Thymus (tissue), 11 donors: Measurements from ENCODE around the gene CRY2. TPM values are rescaled to one million over a fixed set of nuclear protein-coding genes. Genes with fewer than 3 reads are reported as not detected.
"Not testable (repeated sequence)": the region's sequence is repeated elsewhere in the genome, so short reads cannot be mapped to it uniquely, and the experiment has no call there.

Experiments used
- DNase-seq, 9 donors: peaks; one replicate each; pipeline ENCODE4 v3.0.0-alpha.2; 2013; ENCODE audit warnings: low spot score in 9 of 9, low read depth in 6 of 9, missing footprints in 1 of 9
- H3K27ac ChIP-seq, 2 donors: one replicate each; pipeline ENCODE4 v1.5.1; 2013; ENCODE audit warnings: control low read depth in 1 of 2, low read depth in 1 of 2, low read length in 1 of 2, mild to moderate bottlenecking in 1 of 2, moderate library complexity in 1 of 2
- H3K27me3 ChIP-seq, 2 donors: one replicate each; pipeline ENCODE4 v1.5.1; 2013; ENCODE audit warnings: low read length in 1 of 2; ENCODE audit not compliant: control insufficient read depth in 2 of 2, insufficient read depth in 1 of 2
- H3K36me3 ChIP-seq, 2 donors: one replicate each; pipeline ENCODE4 v1.5.1; 2013; ENCODE audit warnings: low read length in 1 of 2, mild to moderate bottlenecking in 1 of 2, moderate library complexity in 1 of 2; ENCODE audit not compliant: control insufficient read depth in 2 of 2, insufficient read depth in 2 of 2
- H3K4me1 ChIP-seq, 2 donors: one replicate each; pipeline ENCODE4 v1.5.1; 2013; ENCODE audit warnings: low read length in 2 of 2; ENCODE audit not compliant: control insufficient read depth in 2 of 2, insufficient read depth in 2 of 2
- H3K4me3 ChIP-seq, 2 donors: one replicate each; pipeline ENCODE4 v1.5.1; 2013; ENCODE audit warnings: low read length in 2 of 2, control low read depth in 1 of 2, mild to moderate bottlenecking in 1 of 2
- H3K9me3 ChIP-seq, 2 donors: one replicate each; pipeline ENCODE4 v1.5.1; 2013; ENCODE audit warnings: low read length in 1 of 2, mild to moderate bottlenecking in 1 of 2; ENCODE audit not compliant: control insufficient read depth in 2 of 2, insufficient read depth in 1 of 2
- WGBS: extraction: QIAGEN DNeasy Blood & Tissue Kit; methylation state at CpG from one replicate; pipeline ENCODE4 v1.1.7; 2013; 5-methylcytosine and 5-hydroxymethylcytosine counted together
- polyA plus RNA-seq: library from polyadenylated mRNA; stranded (reverse); fragments of 200-250 nt; gene quantifications from one replicate; pipeline ENCODE4 v1.2.3, GENCODE V29; 2013
- total RNA-seq: library from RNA; stranded (reverse); fragments of 120-200 nt; gene quantifications from one replicate; pipeline ENCODE4 v1.2.4, GENCODE V29; 2013
- donor health status: healthy.

The CRY2 gene
- total and polyA plus RNA-seq, 2 donors = 9.9 to 12.3 TPM

DNA sequence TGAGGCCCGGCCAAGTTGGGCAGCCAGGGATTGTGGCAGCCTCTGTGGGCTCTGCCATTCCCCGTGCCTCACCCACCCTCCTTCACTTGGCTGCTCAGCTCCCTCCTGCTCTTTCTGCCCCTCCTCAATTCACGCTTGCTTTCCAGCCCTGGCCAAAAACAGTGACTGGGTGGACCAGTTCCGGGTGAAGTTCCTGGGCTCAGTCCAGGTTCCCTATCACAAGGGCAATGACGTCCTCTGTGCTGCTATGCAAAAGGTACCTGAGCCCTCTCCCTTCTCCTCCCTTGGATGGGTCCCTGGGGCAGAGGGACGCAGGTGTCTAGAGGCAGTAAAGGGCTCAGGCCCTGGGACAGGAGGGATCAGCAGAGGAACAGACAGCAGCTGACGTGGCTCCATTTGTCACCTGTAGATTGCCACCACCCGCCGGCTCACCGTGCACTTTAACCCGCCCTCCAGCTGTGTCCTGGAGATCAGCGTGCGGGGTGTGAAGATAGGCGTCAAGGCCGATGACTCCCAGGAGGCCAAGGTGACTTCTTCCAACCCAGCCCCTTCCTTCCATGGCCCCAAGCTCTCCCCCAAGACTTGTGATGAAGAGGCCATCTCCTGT, 57.1 kb downstream of the CRY2 start:
- no peak for DNase-seq
- H3K27me3 ChIP-seq = peaks cover 24 to 36% of the 10 kb centered on the region in 2 donors
- H3K36me3 ChIP-seq = peaks cover 1 to 9% of the 10 kb centered on the region in 2 donors
- no peak overlapping the region for H3K27ac ChIP-seq
- H3K4me1 ChIP-seq = peaks cover 2 to 5% of the 10 kb centered on the region in 2 donors
- H3K4me3 ChIP-seq = no peak overlapping the region
- WGBS = 92% methylated on average over 15 of the region's 15 CpGs
- no peaks in the 10 kb centered on the region for H3K9me3 ChIP-seq

DNA sequence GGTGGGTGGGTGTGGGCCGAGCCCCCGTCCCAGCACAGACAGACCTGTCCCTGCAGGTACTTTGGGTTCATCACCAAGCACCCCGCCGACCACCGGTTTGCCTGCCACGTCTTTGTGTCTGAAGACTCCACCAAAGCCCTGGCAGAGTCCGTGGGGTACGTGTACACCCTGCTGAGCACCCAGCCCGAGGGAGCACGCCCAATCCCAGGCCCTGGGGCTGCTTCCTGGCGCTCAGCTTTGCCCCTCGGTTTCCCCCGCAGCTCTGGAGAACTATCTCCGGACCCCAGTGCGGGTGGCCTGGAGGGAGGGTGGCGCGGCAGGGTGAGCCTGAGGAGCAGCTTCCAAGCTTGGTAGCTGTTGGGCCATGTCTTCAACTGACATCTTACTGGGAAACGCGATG, 57.8 kb downstream of the CRY2 start:
- Histone ChIP-seq H3K4me3 (no peak overlapping the region), H3K4me1 (no peaks in the 10 kb centered on the region), H3K27me3 (peaks cover 19 to 31% of the 10 kb centered on the region in 2 donors), H3K9me3 (no peaks in the 10 kb centered on the region), H3K36me3 (peaks cover 8 to 16% of the 10 kb centered on the region in 2 donors), H3K27ac (no peak overlapping the region)
- no peak for DNase-seq
- WGBS = 96% methylated on average over 19 of the region's 19 CpGs

DNA sequence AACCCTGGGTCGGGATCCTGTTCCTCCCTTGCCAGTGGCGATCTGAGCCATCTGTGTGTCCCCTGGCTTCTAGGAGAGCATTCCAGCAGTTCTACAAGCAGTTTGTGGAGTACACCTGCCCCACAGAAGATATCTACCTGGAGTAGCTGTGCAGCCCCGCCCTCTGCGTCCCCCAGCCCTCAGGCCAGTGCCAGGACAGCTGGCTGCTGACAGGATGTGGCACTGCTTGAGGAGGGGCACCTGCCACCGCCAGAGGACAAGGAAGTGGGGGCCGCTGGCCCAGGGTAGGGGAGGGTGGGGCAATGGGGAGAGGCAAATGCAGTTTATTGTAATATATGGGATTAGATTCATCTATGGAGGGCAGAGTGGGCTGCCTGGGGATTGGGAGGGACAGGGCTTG, 58.3 kb downstream of the CRY2 start:
- not testable (repeated sequence) for H3K27ac ChIP-seq, DNase-seq, H3K9me3 ChIP-seq, H3K4me1 ChIP-seq, H3K4me3 ChIP-seq
- H3K27me3 ChIP-seq = peaks cover 15 to 27% of the 10 kb centered on the region in 2 donors
- H3K36me3 ChIP-seq = peaks cover 13 to 21% of the 10 kb centered on the region in 2 donors
- WGBS = 32% methylated on average over 6 of the region's 6 CpGs

DNA sequence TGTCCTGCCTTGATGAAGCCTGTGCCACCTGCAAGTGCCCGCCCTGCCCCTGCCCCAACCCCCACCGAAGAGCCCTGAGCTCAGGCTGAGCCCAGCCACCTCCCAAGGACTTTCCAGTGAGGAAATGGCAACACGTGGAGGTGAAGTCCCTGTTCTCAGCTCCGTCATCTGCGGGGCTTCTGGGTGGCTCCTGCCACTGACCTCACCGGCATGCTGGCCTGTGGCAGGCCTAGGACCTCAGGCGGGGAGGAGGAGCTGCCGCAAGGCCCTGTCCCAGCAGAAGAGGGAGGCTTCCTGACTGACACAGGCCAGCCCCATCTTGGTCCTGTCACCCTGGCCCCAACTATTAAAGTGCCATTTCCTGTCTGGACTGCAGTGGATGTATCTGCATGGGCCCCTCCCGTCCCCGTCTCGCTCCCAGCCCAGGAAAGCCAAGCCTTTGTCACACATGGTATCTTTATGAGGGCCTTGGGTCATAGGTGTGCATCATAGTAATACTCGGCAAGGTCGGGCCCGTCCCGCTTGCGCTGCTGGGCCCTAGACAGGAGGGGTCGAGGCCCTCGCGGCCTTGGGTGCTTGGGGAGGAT, 58.9 kb downstream of the CRY2 start:
- Histone ChIP-seq H3K9me3 (no peaks in the 10 kb centered on the region), H3K4me1 (no peaks in the 10 kb centered on the region)

DNA sequence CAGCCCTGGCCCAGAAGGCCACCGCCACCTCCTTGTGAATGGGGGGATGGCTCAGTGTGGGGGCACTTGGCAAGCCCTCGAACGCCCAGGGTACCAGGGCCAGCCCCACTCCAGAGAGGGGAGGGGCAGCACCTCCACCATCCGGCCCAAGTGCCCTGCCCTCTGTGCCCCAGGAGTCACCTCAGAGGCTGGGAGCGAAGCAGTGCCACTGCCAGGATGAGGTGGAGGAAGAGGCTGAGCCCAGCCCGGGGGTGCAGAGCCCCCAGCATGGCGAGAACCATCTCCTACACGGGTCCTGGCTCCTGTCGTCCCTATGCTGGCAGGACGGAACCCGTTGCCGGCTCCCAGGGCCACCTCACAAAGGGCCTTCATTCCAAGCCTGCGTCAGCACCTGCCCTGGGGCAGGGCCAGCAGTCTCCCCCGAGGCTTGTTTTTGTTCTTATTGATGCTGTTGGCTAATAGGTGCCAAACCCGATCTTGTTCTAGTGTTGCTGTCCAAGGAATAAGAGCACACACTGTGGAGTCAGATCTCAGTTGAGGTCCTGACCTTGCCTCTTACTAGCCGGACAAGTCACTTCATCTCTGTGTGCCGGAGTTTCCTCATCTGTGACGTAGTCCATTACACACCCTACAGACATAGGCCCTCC, 59.8 kb downstream of the CRY2 start, which contains the start of gene FREY1:
FREY1 (minus strand) TSS at position 307 of the 647 bp plus-strand sequence; CDS start at position 281, 26 bp downstream.
- no peak for DNase-seq
- Histone ChIP-seq H3K27ac (no peak within 1 kb of the TSS), H3K27me3 (peaks cover 2 to 12% of the 10 kb centered on the region in 2 donors), H3K36me3 (peaks cover 24 to 36% of the 10 kb centered on the region in 2 donors), H3K4me3 (no peak within 1 kb of the TSS), H3K9me3 (no peaks in the 10 kb centered on the region), H3K4me1 (no peaks in the 10 kb centered on the region)
- 86% methylated on average over 18 of the region's 18 CpGs for WGBS

More for the DNA sequence above, 58.9 kb downstream of the CRY2 start:
- whole genome bisulfite sequencing = 71% methylated on average over 19 of the region's 19 CpGs
- no peak for DNase-seq
- Histone ChIP-seq H3K4me3 (no peak overlapping the region), H3K36me3 (peaks cover 19 to 27% of the 10 kb centered on the region in 2 donors), H3K27me3 (peaks cover 9 to 21% of the 10 kb centered on the region in 2 donors), H3K27ac (no peak overlapping the region)

DNA sequence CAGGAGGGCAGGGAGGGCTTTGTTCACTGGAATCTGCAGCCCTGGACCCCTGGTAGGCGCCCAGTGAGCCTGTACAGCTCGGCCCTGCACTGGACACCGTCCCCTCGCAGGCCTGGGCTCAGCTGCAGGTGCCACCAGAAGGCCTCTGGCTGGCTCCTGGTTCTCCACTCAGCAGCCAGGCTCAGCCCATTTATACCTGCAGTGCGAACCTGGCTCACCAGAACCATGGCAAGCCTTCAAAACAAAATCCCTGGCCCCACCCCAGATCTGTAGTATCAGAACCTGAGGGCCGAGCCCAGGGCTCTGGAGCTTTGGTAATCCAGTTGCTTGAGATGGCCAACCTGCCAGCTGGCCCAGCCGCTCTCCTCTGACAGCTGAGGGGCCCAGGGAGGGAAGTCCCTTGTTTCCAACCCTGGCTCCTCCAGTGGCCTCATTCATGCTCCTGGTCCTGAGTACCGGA, 60.7 kb downstream of the CRY2 start:
- Histone ChIP-seq H3K9me3 (no peaks in the 10 kb centered on the region), H3K4me1 (no peaks in the 10 kb centered on the region), H3K4me3 (no peak overlapping the region), H3K27ac (no peak overlapping the region), H3K27me3 (peaks cover under 1 to 3% of the 10 kb centered on the region in 2 donors), H3K36me3 (peaks cover 27 to 41% of the 10 kb centered on the region in 2 donors)
- 93% methylated on average over 8 of the region's 8 CpGs for WGBS
- DNase-seq = no peak

DNA sequence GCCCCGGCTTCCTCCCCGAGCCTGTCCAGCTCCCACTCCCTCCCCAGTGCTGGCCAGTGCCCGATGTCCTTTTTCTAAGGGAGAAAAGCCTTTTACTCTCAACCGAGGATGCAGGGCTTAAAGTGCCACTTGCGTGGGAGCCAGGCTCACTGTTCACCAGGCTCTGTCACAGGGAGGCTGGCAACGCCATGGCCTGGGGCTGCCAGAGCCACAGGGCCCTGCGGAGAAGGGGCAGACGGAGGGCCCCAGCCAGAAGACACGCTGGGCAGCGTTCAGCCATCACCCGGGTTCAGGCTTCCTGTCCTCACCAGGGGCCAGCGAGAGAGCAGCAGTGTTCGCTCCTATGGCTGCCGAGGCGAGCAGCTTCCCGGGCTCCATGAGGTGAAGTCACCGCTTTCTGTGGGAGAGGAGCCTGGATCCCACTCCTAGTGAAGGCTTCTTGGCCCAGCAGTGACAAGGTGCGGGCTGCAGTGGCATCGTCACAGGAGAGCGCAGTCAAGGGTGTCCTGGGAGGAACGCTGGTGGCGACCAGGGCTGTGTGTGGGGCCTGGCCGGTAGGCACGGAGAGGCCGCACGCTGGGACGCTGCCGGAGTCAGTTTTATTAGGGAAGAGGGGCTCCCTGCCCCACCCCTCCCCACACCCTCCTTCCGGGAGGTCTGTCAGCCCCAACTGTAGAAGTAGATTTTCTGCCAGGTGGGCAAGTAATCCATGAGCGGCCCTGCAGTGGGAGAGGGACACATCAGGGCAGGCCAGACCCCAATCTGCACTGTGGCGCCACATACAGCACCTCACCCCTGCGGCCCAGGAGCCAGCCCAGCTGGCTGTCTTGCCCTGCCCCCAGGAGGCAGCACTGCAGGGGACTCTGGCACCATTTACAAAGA, 62.6 kb downstream of the CRY2 start:
- Histone ChIP-seq H3K36me3 (peaks cover 46 to 59% of the 10 kb centered on the region in 2 donors), H3K27me3 (no peaks in the 10 kb centered on the region), H3K27ac (no peak overlapping the region), H3K9me3 (no peaks in the 10 kb centered on the region), H3K4me1 (no peaks in the 10 kb centered on the region), H3K4me3 (no peak overlapping the region)
- 93% methylated on average over 32 of the region's 32 CpGs for WGBS
- no peak for DNase-seq

DNA sequence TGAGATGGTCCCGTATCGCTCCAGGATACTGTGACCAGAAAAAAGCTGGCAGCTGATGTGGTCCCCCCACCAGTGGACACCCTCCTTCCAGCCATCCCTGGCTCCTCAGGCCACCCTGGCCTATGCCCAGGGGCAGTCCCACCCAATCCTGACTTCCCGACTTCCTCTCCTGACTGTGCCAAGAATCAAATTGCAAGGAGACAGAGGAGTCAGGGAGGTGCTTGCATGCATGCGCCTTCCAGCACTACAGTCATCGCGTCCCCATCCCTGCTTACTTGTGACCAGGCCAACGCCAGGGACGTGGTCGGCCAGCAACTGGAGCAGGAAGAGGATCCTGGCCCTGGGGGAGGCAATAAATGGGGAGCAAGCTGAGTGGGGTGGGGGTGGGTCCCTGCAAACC, 63.3 kb downstream of the CRY2 start:
- no peak for DNase-seq
- peaks cover 53 to 67% of the 10 kb centered on the region in 2 donors for H3K36me3 ChIP-seq
- H3K4me1 ChIP-seq = no peaks in the 10 kb centered on the region
- no peaks in the 10 kb centered on the region for H3K27me3 ChIP-seq
- 98% methylated on average over 9 of the region's 9 CpGs for WGBS
- H3K4me3 ChIP-seq = no peak overlapping the region
- H3K27ac ChIP-seq = no peak overlapping the region
- H3K9me3 ChIP-seq = no peaks in the 10 kb centered on the region
